Liver (tissue), 9 donors: Measurements from ENCODE around the gene ILKAP. TPM values are rescaled to one million over a fixed set of nuclear protein-coding genes. Genes with fewer than 3 reads are reported as not detected.

Experiments
- DNase-seq: peaks from one replicate; pipeline ENCODE4 v3.0.0-alpha.2; 2017; ENCODE audit warnings: low spot score
- H3K27ac ChIP-seq, 2 donors: one replicate each; pipeline ENCODE4 v1.7.0; 2013; ENCODE audit warnings: inconsistent platforms in 2 of 2, low read length in 2 of 2, control low read depth in 1 of 2, low read depth in 1 of 2, mild to moderate bottlenecking in 1 of 2
- H3K27me3 ChIP-seq, 4 donors: one replicate each; pipeline versions ENCODE4 v1.6.1 to v1.7.0; 2013; ENCODE audit warnings: low read length in 3 of 4, inconsistent platforms in 1 of 4, mild to moderate bottlenecking in 1 of 4, moderate library complexity in 1 of 4; ENCODE audit not compliant: control insufficient read depth in 4 of 4, insufficient read depth in 4 of 4
- H3K36me3 ChIP-seq, 4 donors: one replicate each; pipeline versions ENCODE4 v1.6.1 to v1.7.0; 2013; ENCODE audit warnings: low read length in 3 of 4, mild to moderate bottlenecking in 3 of 4, low read depth in 1 of 4, moderate library complexity in 1 of 4; ENCODE audit not compliant: control insufficient read depth in 4 of 4, insufficient read depth in 3 of 4
- H3K4me1 ChIP-seq, 4 donors: one replicate each; pipeline versions ENCODE4 v1.6.1 to v1.7.0; 2013; ENCODE audit warnings: low read length in 3 of 4, mild to moderate bottlenecking in 3 of 4, moderate library complexity in 1 of 4; ENCODE audit not compliant: control insufficient read depth in 4 of 4, insufficient read depth in 4 of 4
- H3K4me3 ChIP-seq, 3 donors: one replicate each; pipeline versions ENCODE4 v1.6.1 to v1.7.0; 2013; ENCODE audit warnings: low read length in 3 of 3, control low read depth in 1 of 3, low read depth in 1 of 3, mild to moderate bottlenecking in 1 of 3
- H3K9ac ChIP-seq, 2 donors: one replicate each; pipeline ENCODE4 v1.7.0; 2013; ENCODE audit warnings: low read length in 2 of 2, mild to moderate bottlenecking in 2 of 2, moderate library complexity in 2 of 2, control low read depth in 1 of 2, low read depth in 1 of 2
- H3K9me3 ChIP-seq, 4 donors: one replicate each; pipeline versions ENCODE4 v1.6.1 to v1.7.0; 2013; ENCODE audit warnings: low read length in 3 of 4; ENCODE audit not compliant: control insufficient read depth in 4 of 4
- CTCF ChIP-seq: fragments of 150-350 bp; IDR thresholded peaks from 2 replicates; pipeline ENCODE4 v1.5.1; 2017; ENCODE audit warnings: improper control_type of control experiment, low read depth, low read length; ENCODE audit not compliant: missing input control
- EGR1 ChIP-seq, 2 donors: IDR thresholded peaks; 2 replicates each; pipeline ENCODE4 v1.6.1; 2016 to 2018; ENCODE audit warnings: antibody characterized with exemption in 2 of 2, low read depth in 2 of 2
- FOXA1 ChIP-seq: IDR thresholded peaks from 2 replicates; pipeline ENCODE4 v1.6.1; 2016; ENCODE audit warnings: antibody characterized with exemption
- FOXA2 ChIP-seq: IDR thresholded peaks from 2 replicates; pipeline ENCODE4 v1.6.1; 2016; ENCODE audit warnings: antibody characterized with exemption
- GABPA ChIP-seq, 2 donors: IDR thresholded peaks in 1 of 2; conservative IDR thresholded peaks in 1 of 2; 2 replicates each; pipeline ENCODE4 v1.6.1; 2016; ENCODE audit warnings: antibody characterized with exemption in 2 of 2, mild to moderate bottlenecking in 1 of 2, moderate library complexity in 1 of 2
- HNF4A ChIP-seq, 2 donors: conservative IDR thresholded peaks; 2 replicates each; pipeline ENCODE4 v1.6.1; 2016; ENCODE audit warnings: antibody characterized with exemption in 2 of 2, mild to moderate bottlenecking in 2 of 2
- HNF4G ChIP-seq: IDR thresholded peaks from 2 replicates; pipeline ENCODE4 v1.6.1; 2016; ENCODE audit warnings: antibody characterized with exemption
- JUND ChIP-seq, 2 donors: IDR thresholded peaks; 2 replicates each; pipeline ENCODE4 v1.6.1; 2016; ENCODE audit warnings: antibody characterized with exemption in 2 of 2
- MAX ChIP-seq: IDR thresholded peaks from 2 replicates; pipeline ENCODE4 v1.6.1; 2016; ENCODE audit warnings: antibody characterized with exemption
- NR2F2 ChIP-seq: IDR thresholded peaks from 2 replicates; pipeline ENCODE4 v1.6.1; 2016; ENCODE audit warnings: antibody characterized with exemption
- RAD21 ChIP-seq, 2 donors: IDR thresholded peaks; 2 replicates each; pipeline ENCODE4 v1.6.1; 2016; ENCODE audit warnings: antibody characterized with exemption in 2 of 2, mild to moderate bottlenecking in 2 of 2
- REST ChIP-seq: IDR thresholded peaks from 2 replicates; pipeline ENCODE4 v1.6.1; 2016; ENCODE audit warnings: antibody characterized with exemption, mild to moderate bottlenecking
- RXRA ChIP-seq, 2 donors: IDR thresholded peaks; 2 replicates each; pipeline ENCODE4 v1.6.1; 2017 to 2018; ENCODE audit warnings: antibody characterized with exemption in 2 of 2, mild to moderate bottlenecking in 1 of 2
- SP1 ChIP-seq: IDR thresholded peaks from 2 replicates; pipeline ENCODE4 v1.6.1; 2018; ENCODE audit warnings: antibody characterized with exemption, mild to moderate bottlenecking
- TAF1 ChIP-seq: conservative IDR thresholded peaks from 2 replicates; pipeline ENCODE4 v1.6.1; 2016; ENCODE audit warnings: antibody characterized with exemption, mild to moderate bottlenecking
- YY1 ChIP-seq: IDR thresholded peaks from 2 replicates; pipeline ENCODE4 v1.6.1; 2016; ENCODE audit warnings: antibody characterized with exemption, mild to moderate bottlenecking
- WGBS: extraction: QIAGEN DNeasy Blood & Tissue Kit; methylation state at CpG from one replicate; pipeline ENCODE4 v1.1.7; 2013; 5-methylcytosine and 5-hydroxymethylcytosine counted together
- polyA plus RNA-seq, 2 donors: library from polyadenylated mRNA; stranded (reverse) in 1 of 2; unstranded in 1 of 2; fragments of 200-250 nt in 1 of 2; fragments of >200 nt in 1 of 2; fragmentation: Nextera tagmentation in 1 of 2; extraction: Ambion mirVana in 1 of 2; gene quantifications; one replicate each; pipeline versions ENCODE4 v1.2.1 to v1.2.3, GENCODE V29; 2013 to 2015
- total RNA-seq, 2 donors: library from RNA; depleted of rRNA; stranded (reverse); fragments of >200 nt; gene quantifications; one replicate each; pipeline ENCODE4 v1.2.3, GENCODE V29; 2014
- TF ChIP-seq, protein P1 (sequence below): IDR thresholded peaks from 2 replicates; pipeline ENCODE4 v1.6.1; 2016; ENCODE audit warnings: antibody characterized with exemption
- TF ChIP-seq, protein P2 (sequence below): IDR thresholded peaks from 2 replicates; pipeline ENCODE4 v1.6.1; 2016; ENCODE audit warnings: antibody characterized with exemption
- donor health status: healthy.
- donor health status: healthy.
- donor health status: healthy.
- donor health status: healthy.
- donor health status: healthy.

Gene ILKAP
- total and polyA plus RNA-seq, 4 donors, result 15.0 to 21.1 (median 20.0) TPM

GRCh38 chr2:238227587-238228032 is 24.1 kb upstream of the ILKAP start:
- TF ChIP-seq NR2F2 (no peak), HNF4A (conservative IDR thresholded peaks at IDR 0.05) (no peak), YY1 (no peak), SP1 (no peak), FOXA2 (no peak), REST (no peak), RAD21 (IDR thresholded peaks at IDR 0.05) (no peak), FOXA1 (no peak), CTCF (no peak), TAF1 (no peak), EGR1 (IDR thresholded peaks at IDR 0.05; ENCODE audit: low read depth in 2 of 2) (no peak), MAX (no peak), RXRA (IDR thresholded peaks at IDR 0.05) (no peak), JUND (IDR thresholded peaks at IDR 0.05) (no peak), GABPA (IDR thresholded peaks at IDR 0.05 in 1 of 2, conservative IDR thresholded peaks at IDR 0.05 in 1 of 2) (no peak), HNF4G (no peak)
- TF ChIP-seq, protein P1, sequence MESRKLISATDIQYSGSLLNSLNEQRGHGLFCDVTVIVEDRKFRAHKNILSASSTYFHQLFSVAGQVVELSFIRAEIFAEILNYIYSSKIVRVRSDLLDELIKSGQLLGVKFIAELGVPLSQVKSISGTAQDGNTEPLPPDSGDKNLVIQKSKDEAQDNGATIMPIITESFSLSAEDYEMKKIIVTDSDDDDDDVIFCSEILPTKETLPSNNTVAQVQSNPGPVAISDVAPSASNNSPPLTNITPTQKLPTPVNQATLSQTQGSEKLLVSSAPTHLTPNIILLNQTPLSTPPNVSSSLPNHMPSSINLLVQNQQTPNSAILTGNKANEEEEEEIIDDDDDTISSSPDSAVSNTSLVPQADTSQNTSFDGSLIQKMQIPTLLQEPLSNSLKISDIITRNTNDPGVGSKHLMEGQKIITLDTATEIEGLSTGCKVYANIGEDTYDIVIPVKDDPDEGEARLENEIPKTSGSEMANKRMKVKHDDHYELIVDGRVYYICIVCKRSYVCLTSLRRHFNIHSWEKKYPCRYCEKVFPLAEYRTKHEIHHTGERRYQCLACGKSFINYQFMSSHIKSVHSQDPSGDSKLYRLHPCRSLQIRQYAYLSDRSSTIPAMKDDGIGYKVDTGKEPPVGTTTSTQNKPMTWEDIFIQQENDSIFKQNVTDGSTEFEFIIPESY, result no peak
- TF ChIP-seq, protein P2, sequence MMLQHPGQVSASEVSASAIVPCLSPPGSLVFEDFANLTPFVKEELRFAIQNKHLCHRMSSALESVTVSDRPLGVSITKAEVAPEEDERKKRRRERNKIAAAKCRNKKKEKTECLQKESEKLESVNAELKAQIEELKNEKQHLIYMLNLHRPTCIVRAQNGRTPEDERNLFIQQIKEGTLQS, result no peak
- Histone ChIP-seq H3K27ac (no peak overlapping the region), H3K27me3 (no peaks in the 10 kb centered on the region), H3K9ac (no peak overlapping the region), H3K4me1 (peaks cover 0 to 8% (median 4%) of the 10 kb centered on the region in 4 donors), H3K36me3 (no peaks in the 10 kb centered on the region), H3K9me3 (no peaks in the 10 kb centered on the region), H3K4me3 (no peak overlapping the region)
- WGBS, result 92% methylated on average over 11 of the region's 11 CpGs
- no peak for DNase-seq
